GM12801 (cell line): ENCODE data around the gene JAZF1.

Experiments used
- TF ChIP-seq, protein P1 (sequence below): IDR thresholded peaks from one replicate; pipeline ENCODE4 v1.5.1; 2011; ENCODE audit warnings: control low read depth; ENCODE audit not compliant: insufficient read length; ENCODE audit errors: extremely low read depth

Gene JAZF1

GRCh38 chr7:27955011-27955410 lies 225.6 kb downstream of the JAZF1 start:
- TF ChIP-seq, protein P1, sequence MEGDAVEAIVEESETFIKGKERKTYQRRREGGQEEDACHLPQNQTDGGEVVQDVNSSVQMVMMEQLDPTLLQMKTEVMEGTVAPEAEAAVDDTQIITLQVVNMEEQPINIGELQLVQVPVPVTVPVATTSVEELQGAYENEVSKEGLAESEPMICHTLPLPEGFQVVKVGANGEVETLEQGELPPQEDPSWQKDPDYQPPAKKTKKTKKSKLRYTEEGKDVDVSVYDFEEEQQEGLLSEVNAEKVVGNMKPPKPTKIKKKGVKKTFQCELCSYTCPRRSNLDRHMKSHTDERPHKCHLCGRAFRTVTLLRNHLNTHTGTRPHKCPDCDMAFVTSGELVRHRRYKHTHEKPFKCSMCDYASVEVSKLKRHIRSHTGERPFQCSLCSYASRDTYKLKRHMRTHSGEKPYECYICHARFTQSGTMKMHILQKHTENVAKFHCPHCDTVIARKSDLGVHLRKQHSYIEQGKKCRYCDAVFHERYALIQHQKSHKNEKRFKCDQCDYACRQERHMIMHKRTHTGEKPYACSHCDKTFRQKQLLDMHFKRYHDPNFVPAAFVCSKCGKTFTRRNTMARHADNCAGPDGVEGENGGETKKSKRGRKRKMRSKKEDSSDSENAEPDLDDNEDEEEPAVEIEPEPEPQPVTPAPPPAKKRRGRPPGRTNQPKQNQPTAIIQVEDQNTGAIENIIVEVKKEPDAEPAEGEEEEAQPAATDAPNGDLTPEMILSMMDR = no peak

- TF ChIP-seq, protein P1 = no peak
Observed at GRCh38 chr7:27953777-27954176, 226.8 kb downstream of the JAZF1 start.

DNA sequence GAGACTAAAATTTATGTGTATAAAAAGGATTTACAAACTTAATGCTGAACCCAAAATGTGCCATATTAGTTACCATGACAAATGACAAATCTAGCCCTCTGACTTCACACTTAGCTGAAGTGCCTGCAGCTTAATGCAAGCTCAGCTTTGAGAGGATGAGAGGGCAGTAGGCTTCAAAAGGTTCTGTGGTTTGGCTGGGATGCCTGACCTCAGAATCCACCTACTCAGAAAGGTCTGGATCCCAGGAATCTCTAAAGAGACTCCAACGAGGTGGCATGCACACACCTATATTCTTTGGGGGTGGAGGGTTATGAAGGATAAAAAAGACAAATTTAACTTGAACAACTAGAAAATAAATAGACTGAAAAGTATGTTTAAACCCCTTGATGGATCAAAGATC lies 227.2 kb downstream of the JAZF1 start:
- TF ChIP-seq, protein P1 = no peak

DNA sequence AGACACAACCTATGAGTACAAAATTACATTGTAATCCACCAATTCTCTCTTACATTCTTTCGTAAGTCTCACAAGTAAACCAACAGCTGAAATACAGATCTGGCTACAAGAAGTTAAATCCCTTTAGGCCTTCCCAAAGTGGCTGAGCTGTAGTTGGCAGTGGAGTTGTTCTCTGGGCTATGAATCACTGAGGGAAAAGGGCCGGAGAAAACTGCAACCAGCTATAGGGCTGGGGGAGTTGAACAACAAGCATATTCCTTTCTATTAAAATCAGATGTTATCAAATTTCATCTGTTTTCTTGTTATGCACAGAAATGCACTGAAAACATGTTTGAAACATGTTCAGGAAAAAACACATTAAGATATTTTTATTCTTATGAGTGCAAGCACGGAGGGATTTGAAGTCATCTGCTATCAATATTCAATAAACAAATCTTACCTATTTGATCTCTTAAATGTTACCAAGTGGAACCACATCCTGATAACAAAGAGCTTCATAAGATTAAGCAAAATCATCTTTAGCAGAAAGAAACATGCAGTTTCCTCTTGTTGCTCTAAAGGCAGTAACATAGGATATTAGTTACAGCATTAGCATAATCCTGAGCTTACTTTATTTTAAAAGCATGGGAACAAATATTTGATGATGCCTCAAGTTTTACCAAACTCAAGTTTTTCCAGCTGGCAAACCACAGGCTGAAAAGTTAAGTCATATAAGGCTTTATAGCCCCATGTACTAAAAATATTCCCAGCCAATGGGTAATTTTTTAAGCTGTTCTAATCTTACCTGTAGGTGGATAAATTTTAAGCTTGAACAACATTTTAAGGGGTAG lies 227.9 kb downstream of the JAZF1 start:
- TF ChIP-seq, protein P1 = no peak

DNA sequence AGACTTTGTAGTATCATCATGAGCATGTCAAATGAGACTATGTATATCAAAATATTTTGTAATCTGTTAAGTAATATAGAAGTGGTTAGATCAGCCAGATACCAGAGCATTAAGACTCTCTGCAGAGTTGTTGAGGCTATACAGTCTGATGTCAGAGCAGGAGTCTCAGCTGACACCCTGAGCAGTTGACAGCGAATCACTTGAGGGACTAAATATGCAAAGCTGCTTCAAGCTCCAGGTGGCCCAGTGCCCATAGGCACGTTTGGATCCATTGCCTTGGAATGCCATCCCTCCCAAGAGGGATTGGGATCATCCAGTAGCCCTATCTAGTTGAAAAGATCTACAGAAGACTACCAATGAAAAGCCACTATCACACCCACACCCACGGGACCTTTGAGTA lies 230.5 kb downstream of the JAZF1 start:
- TF ChIP-seq, protein P1 = no peak

GRCh38 chr7:27948861-27949260 lies 231.7 kb downstream of the JAZF1 start:
- TF ChIP-seq, protein P1 = no peak

GRCh38 chr7:27947586-27948278 lies 232.9 kb downstream of the JAZF1 start:
- TF ChIP-seq, protein P1 = no peak
